Activated CD4-positive, alpha-beta T cell treated with anti-CD3 and anti-CD28 coated beads, Interleukin-2, amount 50 U/mL, for 48 hours (primary cell): ENCODE data around the gene ACTR5.
"Not testable (repeated sequence)": the region's sequence is repeated elsewhere in the genome, so short reads cannot be mapped to it uniquely, and the experiment has no call there.

Source experiments
- DNase-seq, 2 experiments: peaks; one replicate each; pipeline ENCODE4 v3.0.0-alpha.2; 2020

Gene ACTR5

DNA sequence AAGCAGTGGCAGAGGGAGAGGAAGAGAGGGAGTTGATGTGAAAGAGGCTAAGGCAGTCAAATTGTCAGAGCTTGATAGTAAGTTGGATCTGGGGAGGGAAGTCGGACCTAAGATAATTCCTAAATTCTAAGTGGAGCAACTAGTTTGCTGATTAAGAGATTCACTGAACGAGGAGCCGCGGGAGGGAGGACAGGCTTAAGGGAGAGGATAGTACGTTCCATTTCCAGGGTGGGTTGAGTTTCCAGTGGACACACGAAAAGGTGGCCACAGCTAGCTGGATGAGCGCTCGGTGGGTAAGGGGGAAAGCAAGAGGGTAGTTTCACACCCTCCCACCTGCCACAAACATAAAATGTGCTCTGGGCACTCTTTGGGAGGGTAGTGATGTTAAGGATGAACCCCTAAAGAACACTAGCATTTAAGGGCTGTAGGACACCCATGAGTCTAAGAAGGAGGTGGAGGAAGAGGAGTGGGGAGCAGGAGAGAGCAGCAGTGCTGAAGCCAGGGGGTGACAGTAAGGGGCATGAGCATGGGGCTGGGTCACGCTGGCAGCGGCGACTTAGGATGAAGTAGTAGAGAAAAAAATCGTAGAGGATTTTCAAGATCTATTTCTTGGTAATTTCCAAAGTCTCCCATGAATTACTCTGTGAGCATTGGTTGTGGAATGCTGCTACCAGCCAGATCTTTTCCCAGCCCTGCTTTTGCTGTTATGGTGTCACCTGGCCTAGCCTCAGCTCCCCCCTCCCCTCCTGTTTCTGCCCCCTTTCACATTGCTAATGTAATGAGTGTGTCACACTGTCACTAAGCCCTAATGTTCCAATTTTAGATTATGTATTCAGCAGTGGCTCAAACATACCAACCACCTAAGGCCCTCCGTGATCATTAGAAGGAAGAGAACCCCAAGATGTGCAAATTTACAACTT lies 21.4 kb downstream of the ACTR5 start:
- no peak for DNase-seq

DNA sequence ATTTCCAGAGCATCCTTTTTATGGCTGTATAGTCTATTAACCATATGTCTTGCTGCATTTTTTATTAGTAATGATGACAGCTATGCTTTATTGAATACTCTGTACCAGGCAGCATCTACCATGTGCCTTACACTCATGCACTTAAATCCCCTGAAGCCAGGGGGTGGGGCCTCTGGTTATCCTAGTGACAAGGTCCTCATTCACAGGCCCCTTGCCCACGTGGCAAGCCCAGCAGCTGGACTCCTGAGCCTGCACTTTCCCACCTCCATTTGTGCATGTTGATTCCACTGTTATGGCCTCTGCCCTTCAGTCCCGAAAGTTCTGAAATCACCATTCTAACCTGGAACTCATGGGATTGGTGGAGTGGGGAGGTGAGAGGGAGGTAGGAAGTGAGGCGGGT lies 22.3 kb downstream of the ACTR5 start:
- no peak for DNase-seq

- DNase-seq = no peak
These were observed 22.7 kb downstream of the ACTR5 start for GRCh38 chr20:38770970-38771369.

DNA sequence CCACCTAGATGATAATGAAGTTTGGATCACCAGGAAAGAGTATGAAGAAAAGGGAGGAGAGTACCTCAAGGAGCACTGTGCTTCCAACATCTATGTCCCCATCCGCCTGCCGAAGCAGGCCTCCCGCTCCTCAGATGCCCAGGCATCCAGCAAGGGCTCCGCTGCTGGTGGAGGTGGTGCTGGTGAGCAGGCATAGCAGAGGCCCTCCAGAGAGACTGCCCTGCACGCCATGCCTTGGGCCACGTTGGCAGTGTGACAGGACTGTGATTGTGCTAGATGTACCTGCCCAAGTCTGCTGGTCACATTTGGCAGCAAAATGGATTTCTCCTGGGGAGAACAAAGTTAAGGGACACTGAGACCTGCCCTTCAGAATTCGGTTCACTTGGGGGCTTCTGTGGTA lies 23.4 kb downstream of the ACTR5 start:
- DNase-seq = no peak

- DNase-seq = no peak
These were observed 25.9 kb downstream of the ACTR5 start for GRCh38 chr20:38774167-38774566.

DNA sequence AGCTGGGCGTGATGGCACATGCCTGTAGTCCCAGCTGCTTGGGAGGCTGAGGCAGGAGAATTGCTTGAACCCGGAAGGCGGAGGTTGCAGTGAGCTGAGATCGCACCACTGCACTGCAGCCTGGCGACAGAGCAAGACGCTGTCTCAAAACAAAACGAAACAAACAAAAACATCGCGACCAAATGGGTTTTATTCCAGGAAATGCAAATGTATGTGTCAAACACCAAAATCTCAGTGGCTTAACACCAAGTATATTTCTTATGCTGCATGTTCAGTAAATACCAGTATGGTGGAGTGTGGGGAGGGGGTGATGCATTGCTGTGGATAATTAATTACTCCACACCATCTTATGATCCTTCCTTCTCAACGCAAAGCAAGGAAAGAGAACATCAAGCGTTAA lies 28.1 kb downstream of the ACTR5 start:
- DNase-seq = no peak

DNA sequence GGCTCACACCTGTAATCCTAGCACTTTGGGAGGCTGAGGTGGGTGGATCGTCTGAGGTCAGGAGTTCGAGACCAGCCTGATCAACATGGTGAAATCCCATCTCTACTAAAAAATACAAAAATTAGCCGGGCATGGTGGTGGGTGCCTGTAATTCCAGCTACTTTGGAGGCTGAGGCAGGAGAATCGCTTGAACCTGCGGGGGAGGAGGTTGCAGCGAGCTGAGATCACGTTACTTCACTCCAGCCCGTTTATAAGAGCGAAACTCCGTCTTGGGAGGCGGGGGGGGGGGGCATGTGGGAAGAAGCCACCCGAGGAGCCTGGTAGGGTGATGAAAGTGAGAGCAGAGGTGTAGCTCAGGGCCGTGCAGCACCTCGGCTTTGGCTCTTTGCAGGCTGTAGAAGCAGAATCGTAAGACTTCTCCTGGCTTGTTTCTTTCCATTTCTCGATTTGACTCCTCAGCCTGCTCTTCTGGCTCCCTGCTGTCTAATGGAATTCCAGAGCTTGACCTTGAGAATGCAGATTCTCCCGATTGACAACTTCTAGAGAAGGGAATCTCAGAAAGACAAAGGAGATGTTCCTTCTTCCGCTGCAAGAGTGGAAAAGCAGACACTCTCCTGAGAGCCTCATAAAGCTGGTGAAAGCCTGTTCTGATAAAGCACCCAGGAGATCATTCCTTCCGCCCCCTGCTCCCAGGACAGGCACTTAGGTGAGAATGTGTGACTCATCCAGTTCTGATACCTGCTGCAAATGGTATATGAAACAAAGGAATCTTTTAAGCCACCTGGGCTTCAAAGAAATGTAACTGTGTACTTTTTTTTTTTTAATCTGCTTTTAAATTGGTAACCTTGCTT lies 31.2 kb downstream of the ACTR5 start:
- no peak for DNase-seq

DNA sequence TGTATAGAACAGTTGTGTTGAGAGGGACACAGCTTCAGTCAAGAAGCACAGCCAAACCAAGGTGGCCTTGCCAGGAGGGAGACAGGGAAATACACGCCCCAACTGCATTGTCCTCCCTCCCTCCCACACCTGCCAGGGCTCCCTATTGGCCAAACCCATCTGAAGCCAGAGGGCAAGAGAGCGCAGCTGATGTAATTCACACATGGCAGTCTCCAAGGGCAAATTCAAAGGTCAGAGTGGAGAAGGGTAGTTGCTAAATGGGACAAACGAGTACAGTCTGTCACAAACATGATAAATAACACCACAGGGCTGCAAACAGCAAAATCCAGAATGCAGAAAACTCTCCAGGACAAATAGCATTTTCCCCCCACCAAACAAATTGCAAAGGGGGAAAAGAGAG lies 34.0 kb downstream of the ACTR5 start:
- DNase-seq = no peak

DNA sequence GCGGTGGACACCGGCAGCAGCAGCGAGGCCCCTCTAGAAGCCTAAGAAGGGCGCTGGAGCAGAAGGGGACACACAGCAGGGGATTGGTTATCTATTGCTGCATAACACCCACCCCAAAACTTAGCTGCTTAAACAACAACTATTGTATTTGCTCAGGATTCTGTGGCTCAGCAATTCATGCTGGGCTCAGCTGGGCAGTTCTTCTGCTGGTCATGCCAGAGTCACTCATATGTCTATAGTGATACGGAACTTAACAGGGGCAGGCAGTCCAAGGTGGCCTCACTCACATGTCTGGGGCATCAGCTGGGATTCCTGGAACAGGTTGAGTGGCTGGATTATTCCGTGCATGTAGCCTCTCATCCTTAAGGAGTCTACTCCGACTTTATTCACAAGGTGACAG lies 39.6 kb downstream of the ACTR5 start:
- no peak for DNase-seq

- no peak for DNase-seq
These were observed 41.4 kb downstream of the ACTR5 start for GRCh38 chr20:38789503-38790199.

- DNase-seq = no peak
These were observed 42.2 kb downstream of the ACTR5 start for GRCh38 chr20:38790200-38791053.

- no peak for DNase-seq
These were observed 43.0 kb downstream of the ACTR5 start for GRCh38 chr20:38791291-38791690.

- no peak for DNase-seq
These were observed 43.7 kb downstream of the ACTR5 start for GRCh38 chr20:38791940-38792339.

DNA sequence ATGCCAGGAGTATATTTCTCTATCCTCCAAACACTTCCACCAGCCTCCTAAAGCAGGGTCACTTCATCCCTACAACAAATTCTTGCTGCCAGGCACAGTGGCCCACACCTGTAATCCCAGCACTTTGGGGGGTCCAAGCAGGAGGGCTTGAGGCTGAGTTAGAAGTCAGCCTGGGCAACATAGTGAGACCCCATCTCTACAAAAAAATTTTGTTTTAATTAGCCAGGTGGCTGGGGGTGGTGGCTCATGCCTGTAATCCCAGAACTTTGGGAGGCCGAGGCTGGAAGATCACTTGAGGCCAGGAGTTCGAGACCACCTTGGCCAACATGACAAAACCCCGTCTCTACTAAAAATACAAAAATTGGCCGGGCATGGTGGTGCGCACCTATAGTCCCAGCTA lies 45.8 kb downstream of the ACTR5 start:
- not testable (repeated sequence) for DNase-seq

DNA sequence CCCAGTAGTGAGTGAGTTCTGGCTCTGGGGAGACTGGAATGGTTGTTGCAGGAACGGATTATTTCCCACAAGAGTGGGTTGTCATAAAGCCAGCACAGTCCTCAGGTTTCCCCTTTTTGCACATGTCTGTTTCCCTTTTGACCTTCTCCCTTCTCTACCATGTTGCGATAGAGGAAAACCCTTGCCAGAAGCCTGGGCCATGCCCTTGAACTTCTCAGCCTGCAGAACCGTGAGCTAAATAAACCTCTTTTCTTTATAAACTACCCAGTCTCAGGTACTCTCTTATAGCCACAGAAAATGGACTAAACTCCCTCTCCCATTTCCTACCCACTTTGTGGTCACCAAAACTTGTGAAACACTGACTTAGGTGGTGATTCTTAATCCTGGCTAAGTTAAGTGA lies 50.0 kb downstream of the ACTR5 start:
- no peak for DNase-seq

- DNase-seq = no peak
These were observed 50.9 kb downstream of the ACTR5 start for GRCh38 chr20:38799203-38799602.

- no peak for DNase-seq
These were observed 52.6 kb downstream of the ACTR5 start for GRCh38 chr20:38800882-38801281.

DNA sequence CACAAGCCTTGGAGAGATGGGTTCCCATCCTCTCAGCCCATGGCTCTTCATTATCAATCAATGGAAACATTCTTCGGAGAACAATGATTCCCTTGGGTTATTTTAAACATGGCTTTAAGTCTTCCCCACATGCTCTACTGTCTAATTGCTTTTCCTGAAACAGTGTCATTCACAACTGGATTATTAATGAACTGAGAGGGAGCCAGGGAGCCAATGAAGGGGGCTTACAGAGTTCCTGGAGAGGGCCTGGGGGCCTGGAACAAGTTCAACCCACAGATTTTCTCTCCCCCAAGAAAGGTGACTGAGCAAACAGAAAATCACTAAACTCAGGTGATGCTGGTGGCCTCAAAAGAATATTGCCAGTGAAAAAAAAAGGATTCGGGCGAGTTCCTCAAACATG lies 56.0 kb downstream of the ACTR5 start:
- no peak for DNase-seq

DNA sequence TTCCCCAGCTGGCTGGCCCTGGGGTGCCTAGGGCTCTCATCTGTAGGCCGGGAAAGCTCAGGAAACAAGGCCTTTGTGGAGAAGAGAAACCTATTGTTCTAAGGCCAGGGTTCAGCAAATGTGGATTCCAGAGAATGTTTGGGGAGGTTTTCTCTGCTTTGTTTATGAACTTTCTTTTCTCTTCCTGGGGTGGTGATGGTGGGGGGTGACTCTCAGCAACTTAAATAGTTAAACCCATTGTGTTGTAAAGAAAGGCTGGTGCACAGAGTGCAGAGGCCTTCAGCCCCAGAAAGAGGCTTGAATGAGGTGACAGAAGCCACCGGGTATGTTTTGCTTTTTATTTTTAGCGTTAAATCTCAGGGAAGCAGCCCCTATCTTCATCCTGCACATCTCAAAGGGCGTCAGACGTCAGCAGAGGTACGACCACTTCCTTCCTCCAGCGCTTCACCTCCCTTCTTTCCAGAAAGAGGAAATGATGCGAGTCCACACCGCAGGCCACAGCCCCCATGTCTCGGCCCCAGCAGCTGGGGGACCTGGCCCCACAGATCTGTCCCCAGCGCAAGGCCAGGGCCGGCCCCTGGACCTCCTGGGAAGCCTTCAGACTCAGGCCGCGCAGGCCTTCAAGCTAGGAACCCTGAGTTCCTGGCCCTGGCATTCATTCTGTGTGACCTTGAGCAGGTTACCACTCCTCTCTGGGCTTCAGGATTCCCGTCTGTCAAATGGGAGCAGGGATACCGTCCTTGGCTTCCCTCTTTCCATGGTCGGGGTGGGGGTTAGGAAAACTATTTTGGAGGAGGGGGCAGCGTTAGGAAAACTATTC lies 56.6 kb downstream of the ACTR5 start:
- DNase-seq = peak; percentile 67 to 75

DNA sequence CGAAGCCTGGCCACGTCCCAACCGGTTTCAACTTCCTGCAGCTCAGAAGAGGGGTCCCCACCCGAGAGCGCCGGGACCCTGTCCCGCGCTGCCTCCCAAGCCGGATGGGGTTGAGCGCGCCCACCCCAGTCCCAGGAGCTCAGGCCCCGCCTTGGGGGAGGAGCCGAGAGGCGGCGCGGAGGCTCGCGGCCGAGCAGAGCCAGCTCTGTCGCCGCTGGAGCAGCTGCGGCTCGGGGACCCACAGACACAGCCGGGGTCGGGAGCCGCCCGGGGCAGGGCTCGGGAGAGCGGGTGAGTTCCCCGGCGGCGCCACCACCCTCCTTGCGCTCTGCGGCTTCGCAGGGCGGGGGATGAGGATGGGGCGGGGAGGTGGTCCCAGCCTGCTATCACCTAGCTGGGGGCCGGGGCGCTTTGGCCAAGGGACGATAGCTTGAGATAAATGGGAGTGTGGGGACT lies 57.3 kb downstream of the ACTR5 start, which contains the start of gene PPP1R16B:
Gene PPP1R16B (plus strand): TSS at position 196 of the 456 bp plus-strand sequence. CDS start 30,229 bp downstream, outside the sequence.
- peak; percentile 83 to 85 for DNase-seq
